HG03159 (cell line): ENCODE results near the gene MYH11.
"Not testable (repeated sequence)": the region's sequence is repeated elsewhere in the genome, so short reads cannot be mapped to it uniquely, and the experiment has no call there.

Experiments
- ATAC-seq: cut with Tn5 transposase; IDR thresholded peaks from one replicate; pipeline ENCODE4 v1.9.1; 2021; ENCODE audit warnings: mild to moderate bottlenecking, moderate library complexity; ENCODE audit not compliant: unreplicated experiment

The MYH11 gene

GRCh38 chr16:15811481-15812400, 45.1 kb downstream of the MYH11 start:
- no peak for ATAC-seq

- ATAC-seq, result no peak
These were observed 45.9 kb downstream of the MYH11 start for GRCh38 chr16:15810949-15811348.

- ATAC-seq, result no peak
These were observed 46.4 kb downstream of the MYH11 start for GRCh38 chr16:15810411-15810810.

GRCh38 chr16:15809297-15809696, 47.5 kb downstream of the MYH11 start:
- not testable (repeated sequence) for ATAC-seq

GRCh38 chr16:15808071-15808470, 48.8 kb downstream of the MYH11 start:
- ATAC-seq, result no peak

- no peak for ATAC-seq
These were observed 49.2 kb downstream of the MYH11 start for GRCh38 chr16:15807603-15808009.

GRCh38 chr16:15803618-15804017, 53.2 kb downstream of the MYH11 start:
- ATAC-seq, result no peak

GRCh38 chr16:15799851-15800495, 56.9 kb downstream of the MYH11 start:
- no peak for ATAC-seq

- no peak for ATAC-seq
These were observed 58.2 kb downstream of the MYH11 start for GRCh38 chr16:15798671-15799070.

- no peak for ATAC-seq
These were observed 59.9 kb downstream of the MYH11 start for GRCh38 chr16:15796885-15797284.

GRCh38 chr16:15795615-15796014, 61.2 kb downstream of the MYH11 start:
- ATAC-seq, result no peak

GRCh38 chr16:15792563-15792971, 64.3 kb downstream of the MYH11 start:
- no peak for ATAC-seq

- no peak for ATAC-seq
These were observed 66.4 kb downstream of the MYH11 start for GRCh38 chr16:15790458-15790857.

- not testable (repeated sequence) for ATAC-seq
These were observed 67.0 kb downstream of the MYH11 start for GRCh38 chr16:15789816-15790215.

- no peak for ATAC-seq
These were observed 68.0 kb downstream of the MYH11 start for GRCh38 chr16:15788846-15789239.

- no peak for ATAC-seq
These were observed 70.3 kb downstream of the MYH11 start for GRCh38 chr16:15786501-15786900.

GRCh38 chr16:15785386-15786059, 71.3 kb downstream of the MYH11 start:
- no peak for ATAC-seq

- ATAC-seq, result no peak
These were observed 72.8 kb downstream of the MYH11 start for GRCh38 chr16:15783985-15784384.

- no peak for ATAC-seq
These were observed 74.1 kb downstream of the MYH11 start for GRCh38 chr16:15782573-15783365.

GRCh38 chr16:15781650-15782049, 75.2 kb downstream of the MYH11 start:
- ATAC-seq, result no peak

GRCh38 chr16:15780805-15781204, 76.0 kb downstream of the MYH11 start:
- ATAC-seq, result no peak
